Measurements from ENCODE around the gene SUFU. TPM values are rescaled to one million over a fixed set of nuclear protein-coding genes. Genes with fewer than 3 reads are reported as not detected.

Gene SUFU
- total RNA-seq, 1 experiment from 2014 or later: 5.9 TPM

DNA sequence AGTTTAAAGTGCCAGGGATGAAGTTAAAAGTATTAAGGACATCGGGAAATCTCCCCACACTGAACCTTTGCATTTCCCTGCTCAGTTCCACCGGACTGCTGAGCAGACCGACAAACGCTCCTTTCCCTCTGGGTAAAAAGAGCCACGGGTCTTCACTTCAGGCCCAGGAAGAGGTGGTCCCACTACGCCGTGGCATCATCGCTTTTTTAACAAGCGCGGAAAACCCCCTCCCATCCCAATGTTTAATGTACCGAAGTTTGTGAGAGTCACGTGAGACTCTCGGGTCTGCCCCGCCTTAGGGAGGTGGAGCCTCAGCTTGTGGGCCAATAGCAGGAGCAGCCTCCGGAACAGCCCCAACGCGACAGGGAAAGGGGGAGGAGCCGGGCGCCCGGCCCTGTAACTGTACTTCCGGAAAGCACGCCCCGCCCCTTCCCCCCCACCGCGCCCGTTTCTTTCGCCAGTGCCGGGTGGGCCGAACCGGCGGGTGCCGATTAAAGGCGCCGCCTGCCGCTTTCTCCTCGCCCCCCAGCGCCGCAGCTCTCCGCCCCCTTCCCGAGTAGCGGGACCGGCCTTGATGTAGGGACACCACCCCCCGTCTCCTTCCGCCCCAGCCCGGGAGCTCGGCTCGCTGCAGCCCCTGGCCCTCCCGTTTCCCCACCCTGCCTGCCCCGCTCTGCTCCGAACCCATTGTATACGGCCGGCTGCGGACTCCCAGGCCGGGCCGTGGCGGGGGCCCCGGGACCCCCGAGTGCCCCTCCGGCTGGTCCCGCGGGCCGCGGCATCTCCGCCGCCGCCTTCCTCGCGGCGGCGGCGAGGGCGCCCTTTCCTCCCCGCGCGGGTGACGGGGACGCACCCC lies 138.3 kb downstream of the SUFU start:
- peak overlapping the region; percentile 84 for H3K4me3 ChIP-seq (ENCODE audit: low read length)
- no peaks in the 10 kb centered on the region for H3K27me3 ChIP-seq (ENCODE audit: low read length)
- H3K4me2 ChIP-seq (ENCODE audit: low read depth, low read length, poor library complexity, severe bottlenecking): peak overlapping the region; percentile 96
- DNase-seq: peak; percentile 98
- H3K9me2 ChIP-seq (replicated peaks; ENCODE audit: insufficient read depth, low read length): no peaks in the 10 kb centered on the region
- H3K4me1 ChIP-seq (ENCODE audit: low read length): peaks cover 25% of the 10 kb centered on the region
- peak overlapping the region; percentile 94 for H3K9ac ChIP-seq (ENCODE audit: low read length)
- H3K27ac ChIP-seq (ENCODE audit: low read length): peak overlapping the region; percentile 98
- no peak overlapping the region for H2AFZ ChIP-seq (ENCODE audit: low read length)
- H3K79me2 ChIP-seq (ENCODE audit: low read length): peaks cover 36% of the 10 kb centered on the region
- H4K20me1 ChIP-seq (ENCODE audit: insufficient read depth, low read depth, low read length): peaks cover 4% of the 10 kb centered on the region; the same call in 1 of the 2 replicates
- no peaks in the 10 kb centered on the region for H3K9me3 ChIP-seq (ENCODE audit: low read length)
- H3K36me3 ChIP-seq (ENCODE audit: insufficient read depth, low read length): no peaks in the 10 kb centered on the region

- Histone ChIP-seq H3K9ac (ENCODE audit: low read length) (peak overlapping the region; percentile 94), H3K4me2 (ENCODE audit: low read depth, low read length, poor library complexity, severe bottlenecking) (peak overlapping the region; percentile 96), H3K4me3 (ENCODE audit: low read length) (peak overlapping the region; percentile 84), H3K27ac (ENCODE audit: low read length) (peak overlapping the region; percentile 98), H3K27me3 (ENCODE audit: low read length) (no peaks in the 10 kb centered on the region), H3K36me3 (ENCODE audit: insufficient read depth, low read length) (no peaks in the 10 kb centered on the region), H4K20me1 (ENCODE audit: insufficient read depth, low read depth, low read length) (peaks cover 5% of the 10 kb centered on the region; the same call in 1 of the 2 replicates), H2AFZ (ENCODE audit: low read length) (no peak overlapping the region), H3K4me1 (ENCODE audit: low read length) (peaks cover 32% of the 10 kb centered on the region), H3K9me2 (replicated peaks; ENCODE audit: insufficient read depth, low read length) (no peaks in the 10 kb centered on the region), H3K79me2 (ENCODE audit: low read length) (peaks cover 43% of the 10 kb centered on the region), H3K9me3 (ENCODE audit: low read length) (no peaks in the 10 kb centered on the region)
- peak; percentile 88 for DNase-seq
Measured at GRCh38 chr10:102642736-102643335, 139.1 kb downstream of the SUFU start.

GRCh38 chr10:102643336-102644065 lies 139.7 kb downstream of the SUFU start:
- H3K4me2 ChIP-seq (ENCODE audit: low read depth, low read length, poor library complexity, severe bottlenecking): peak overlapping the region; percentile 96
- peaks cover 4% of the 10 kb centered on the region for H3K36me3 ChIP-seq (ENCODE audit: insufficient read depth, low read length)
- H3K4me3 ChIP-seq (ENCODE audit: low read length): peak overlapping the region; percentile 84
- no peaks in the 10 kb centered on the region for H3K9me3 ChIP-seq (ENCODE audit: low read length)
- H3K9ac ChIP-seq (ENCODE audit: low read length): peak overlapping the region; percentile 94
- peaks cover 39% of the 10 kb centered on the region for H3K4me1 ChIP-seq (ENCODE audit: low read length)
- peaks cover 50% of the 10 kb centered on the region for H3K79me2 ChIP-seq (ENCODE audit: low read length)
- H3K27ac ChIP-seq (ENCODE audit: low read length): peak overlapping the region; percentile 98
- no peaks in the 10 kb centered on the region for H3K9me2 ChIP-seq (replicated peaks; ENCODE audit: insufficient read depth, low read length)
- no peak overlapping the region for H2AFZ ChIP-seq (ENCODE audit: low read length)
- H4K20me1 ChIP-seq (ENCODE audit: insufficient read depth, low read depth, low read length): peaks cover 12% of the 10 kb centered on the region; the same call in 1 of the 2 replicates
- DNase-seq: peak; percentile 82
- H3K27me3 ChIP-seq (ENCODE audit: low read length): no peaks in the 10 kb centered on the region

- Histone ChIP-seq H4K20me1 (ENCODE audit: insufficient read depth, low read depth, low read length) (peaks cover 15% of the 10 kb centered on the region; the same call in 1 of the 2 replicates), H3K9me3 (ENCODE audit: low read length) (no peaks in the 10 kb centered on the region), H3K9me2 (replicated peaks; ENCODE audit: insufficient read depth, low read length) (no peaks in the 10 kb centered on the region), H3K4me1 (ENCODE audit: low read length) (peaks cover 45% of the 10 kb centered on the region), H3K4me2 (ENCODE audit: low read depth, low read length, poor library complexity, severe bottlenecking) (peak within 1 kb of the TSS; percentile 96), H3K27ac (ENCODE audit: low read length) (peak within 1 kb of the TSS; percentile 98), H3K36me3 (ENCODE audit: insufficient read depth, low read length) (peaks cover 4% of the 10 kb centered on the region), H3K27me3 (ENCODE audit: low read length) (no peaks in the 10 kb centered on the region), H2AFZ (ENCODE audit: low read length) (no peak within 1 kb of the TSS), H3K4me3 (ENCODE audit: low read length) (peak within 1 kb of the TSS; percentile 84), H3K79me2 (ENCODE audit: low read length) (peaks cover 56% of the 10 kb centered on the region), H3K9ac (ENCODE audit: low read length) (peak within 1 kb of the TSS; percentile 94)
- peak; percentile 86 for DNase-seq
Measured at GRCh38 chr10:102644066-102644645, 140.4 kb downstream of the SUFU start, which contains the start of gene TRIM8. Gene TRIM8 (plus strand): TSS chr10:102644479. CDS start chr10:102644618, 139 bp downstream.

- Histone ChIP-seq H3K4me3 (ENCODE audit: low read length) (peak overlapping the region; percentile 84), H3K4me1 (ENCODE audit: low read length) (peaks cover 52% of the 10 kb centered on the region)
Measured at GRCh38 chr10:102644646-102645387, 141.0 kb downstream of the SUFU start.

GRCh38 chr10:102645388-102645740 lies 141.6 kb downstream of the SUFU start:
- H3K4me1 ChIP-seq (ENCODE audit: low read length): peaks cover 58% of the 10 kb centered on the region
- H3K9me3 ChIP-seq (ENCODE audit: low read length): no peaks in the 10 kb centered on the region
- H3K9me2 ChIP-seq (replicated peaks; ENCODE audit: insufficient read depth, low read length): no peaks in the 10 kb centered on the region
- H3K36me3 ChIP-seq (ENCODE audit: insufficient read depth, low read length): peaks cover 4% of the 10 kb centered on the region
- peak; percentile 78 for DNase-seq
- H3K4me3 ChIP-seq (ENCODE audit: low read length): peak overlapping the region; percentile 84
- H4K20me1 ChIP-seq (ENCODE audit: insufficient read depth, low read depth, low read length): peaks cover 24% of the 10 kb centered on the region; the same call in 1 of the 2 replicates
- H3K79me2 ChIP-seq (ENCODE audit: low read length): peaks cover 69% of the 10 kb centered on the region
- H3K27ac ChIP-seq (ENCODE audit: low read length): peak overlapping the region; percentile 98
- H3K9ac ChIP-seq (ENCODE audit: low read length): peak overlapping the region; percentile 94
- H2AFZ ChIP-seq (ENCODE audit: low read length): no peak overlapping the region
- peak overlapping the region; percentile 90 for H3K4me2 ChIP-seq (ENCODE audit: low read depth, low read length, poor library complexity, severe bottlenecking)
- H3K27me3 ChIP-seq (ENCODE audit: low read length): no peaks in the 10 kb centered on the region

More at GRCh38 chr10:102644646-102645387, 141.0 kb downstream of the SUFU start:
- Histone ChIP-seq H3K79me2 (ENCODE audit: low read length) (peaks cover 63% of the 10 kb centered on the region), H3K4me2 (ENCODE audit: low read depth, low read length, poor library complexity, severe bottlenecking) (peak overlapping the region; percentile 90), H4K20me1 (ENCODE audit: insufficient read depth, low read depth, low read length) (peaks cover 20% of the 10 kb centered on the region; the same call in 1 of the 2 replicates), H3K27ac (ENCODE audit: low read length) (peak overlapping the region; percentile 98), H3K9ac (ENCODE audit: low read length) (peak overlapping the region; percentile 94), H3K9me2 (replicated peaks; ENCODE audit: insufficient read depth, low read length) (no peaks in the 10 kb centered on the region), H3K36me3 (ENCODE audit: insufficient read depth, low read length) (peaks cover 4% of the 10 kb centered on the region), H3K9me3 (ENCODE audit: low read length) (no peaks in the 10 kb centered on the region), H3K27me3 (ENCODE audit: low read length) (no peaks in the 10 kb centered on the region), H2AFZ (ENCODE audit: low read length) (no peak overlapping the region)
- DNase-seq: peak; percentile 93
